H1 (cell line): ENCODE measurements around the gene NXPH2. TPM values are rescaled to one million over a fixed set of nuclear protein-coding genes. Genes with fewer than 3 reads are reported as not detected.

Source experiments
- CTCF ChIA-PET: fragments of 300-600 bp; sonication (Branson Sonifier 250); formaldehyde crosslinking; loops from one replicate; lab custom pipeline; 2021; ENCODE audit not compliant: partially characterized antibody; lab: Charles Lee
- POLR2A ChIA-PET: fragments of 300-600 bp; sonication (Branson Sonifier 250); formaldehyde crosslinking; loops from one replicate; lab custom pipeline; 2021; ENCODE audit warnings: inconsistent platforms; ENCODE audit not compliant: partially characterized antibody; lab: Charles Lee
- DNase-seq, 2 experiments: peaks; one replicate each; pipeline versions ENCODE4 v3.0.0 to v3.0.0-alpha.2; 2010 to 2022; ENCODE audit warnings: low spot score in 2 of 2, low read depth in 1 of 2, mixed read lengths in 1 of 2
- FAIRE-seq: peaks from 2 replicates; lab custom pipeline; 2011; peaks lifted over from hg19 to GRCh38; lab: Jason Lieb, UNC
- H2AFZ ChIP-seq: 2 replicates; pipeline ENCODE4 v1.8.1; 2012; ENCODE audit warnings: low read length, inconsistent platforms
- H2AK5ac ChIP-seq: 2 replicates; pipeline ENCODE4 v1.6.1; 2013; ENCODE audit warnings: low read depth, low read length
- H2BK120ac ChIP-seq: replicated peaks from 2 replicates; pipeline ENCODE3; 2013; ENCODE audit warnings: low read depth, low read length, inconsistent platforms
- H2BK12ac ChIP-seq: 2 replicates; pipeline ENCODE4 v1.6.1; 2013; ENCODE audit warnings: low read depth, low read length
- H2BK15ac ChIP-seq: 2 replicates; pipeline ENCODE4 v1.6.1; 2013; ENCODE audit warnings: low read length
- H2BK20ac ChIP-seq: 2 replicates; pipeline ENCODE4 v1.6.1; 2013; ENCODE audit warnings: low read length
- H2BK5ac ChIP-seq: 2 replicates; pipeline ENCODE4 v1.6.1; 2013; ENCODE audit warnings: low read depth, low read length
- H3K14ac ChIP-seq: 2 replicates; pipeline ENCODE4 v1.6.1; 2013; ENCODE audit warnings: inconsistent platforms; ENCODE audit not compliant: insufficient read length
- H3K18ac ChIP-seq: 2 replicates; pipeline ENCODE4 v1.6.1; 2013; ENCODE audit warnings: low read length; ENCODE audit errors: extremely low read depth
- H3K23ac ChIP-seq: 2 replicates; pipeline ENCODE4 v1.6.1; 2013; ENCODE audit warnings: inconsistent platforms; ENCODE audit not compliant: insufficient read length
- H3K23me2 ChIP-seq: 2 replicates; pipeline ENCODE4 v1.6.1; 2013; ENCODE audit warnings: low read depth, low read length
- H3K27ac ChIP-seq: 2 replicates; pipeline ENCODE4 v1.6.1; 2011; ENCODE audit warnings: low read depth, low read length, inconsistent platforms
- H3K27me3 ChIP-seq, 4 experiments: replicated peaks in 1 of 4; 1 replicate in 1 of 4; 2 replicates in 3 of 4; pipeline versions ENCODE4 v1.6.1 to v1.8.1; 2011 to 2013; ENCODE audit warnings: low read length in 3 of 4, mild to moderate bottlenecking in 3 of 4, inconsistent platforms in 2 of 4, mixed read lengths in 2 of 4, moderate library complexity in 1 of 4; ENCODE audit not compliant: control insufficient read depth in 3 of 4, insufficient read depth in 3 of 4; ENCODE audit errors: extremely low read depth in 1 of 4
- H3K36me3 ChIP-seq, 4 experiments: 2 replicates each; pipeline versions ENCODE4 v1.6.1 to v1.8.1; 2011 to 2013; ENCODE audit warnings: mild to moderate bottlenecking in 4 of 4, low read length in 3 of 4, moderate library complexity in 2 of 4, control low read depth in 1 of 4, inconsistent platforms in 1 of 4; ENCODE audit not compliant: insufficient read depth in 4 of 4, control insufficient read depth in 2 of 4
- H3K4ac ChIP-seq: replicated peaks from 2 replicates; pipeline ENCODE3; 2013; ENCODE audit warnings: low read length, low read depth, mixed read lengths, inconsistent platforms; ENCODE audit not compliant: insufficient read length
- H3K4me1 ChIP-seq, 4 experiments: replicated peaks in 1 of 4; 1 replicate in 1 of 4; 2 replicates in 3 of 4; pipeline versions ENCODE4 v1.6.1 to v1.8.1; 2011 to 2013; ENCODE audit warnings: low read length in 3 of 4, inconsistent platforms in 2 of 4, mixed read lengths in 1 of 4; ENCODE audit not compliant: insufficient read depth in 4 of 4, control insufficient read depth in 3 of 4
- H3K4me2 ChIP-seq, 2 experiments: 2 replicates each; pipeline versions ENCODE4 v1.6.1 to v1.8.1; 2011 to 2013; ENCODE audit warnings: low read depth in 2 of 2, low read length in 2 of 2, control low read depth in 1 of 2, inconsistent platforms in 1 of 2, mild to moderate bottlenecking in 1 of 2; ENCODE audit not compliant: insufficient read depth in 1 of 2
- H3K4me3 ChIP-seq, 4 experiments: fragments of 200-600, 300-600 bp in 1 of 4; sonication (generic), shearing (Covaris generic), sonication (Bioruptor Twin) in 1 of 4; 2 replicates each; pipeline versions ENCODE4 v1.5.1 to v1.8.1; 2011 to 2016; ENCODE audit warnings: low read length in 4 of 4, low read depth in 3 of 4, control low read depth in 2 of 4, inconsistent platforms in 2 of 4, mild to moderate bottlenecking in 2 of 4, mixed read lengths in 1 of 4, moderate library complexity in 1 of 4; ENCODE audit not compliant: insufficient read depth in 2 of 4; ENCODE audit errors: extremely low read depth in 1 of 4
- H3K56ac ChIP-seq: replicated peaks from 2 replicates; pipeline ENCODE3; 2013; ENCODE audit warnings: low read depth, mild to moderate bottlenecking, mixed read lengths, low read length, inconsistent platforms; ENCODE audit not compliant: insufficient read length
- H3K79me1 ChIP-seq: 2 replicates; pipeline ENCODE4 v1.6.1; 2013; ENCODE audit warnings: low read depth, low read length, control low read depth
- H3K79me2 ChIP-seq, 2 experiments: 2 replicates each; pipeline versions ENCODE4 v1.6.1 to v1.8.1; 2012 to 2013; ENCODE audit warnings: low read length in 2 of 2, mild to moderate bottlenecking in 2 of 2, inconsistent platforms in 1 of 2; ENCODE audit not compliant: insufficient read depth in 2 of 2, control insufficient read depth in 1 of 2
- H3K9ac ChIP-seq, 4 experiments: replicated peaks in 1 of 4; 1 replicate in 1 of 4; 2 replicates in 3 of 4; pipeline versions ENCODE4 v1.6.1 to v1.8.1; 2011 to 2013; ENCODE audit warnings: low read depth in 3 of 4, low read length in 3 of 4, control low read depth in 2 of 4, mild to moderate bottlenecking in 2 of 4, moderate library complexity in 2 of 4, inconsistent platforms in 1 of 4; ENCODE audit errors: extremely low read depth in 1 of 4
- H3K9me3 ChIP-seq, 2 experiments: 2 replicates each; pipeline versions ENCODE4 v1.6.1 to v1.8.1; 2012 to 2013; ENCODE audit warnings: mild to moderate bottlenecking in 2 of 2, moderate library complexity in 2 of 2, control low read depth in 1 of 2, inconsistent platforms in 1 of 2, low read depth in 1 of 2, low read length in 1 of 2, mixed read lengths in 1 of 2; ENCODE audit not compliant: insufficient read depth in 2 of 2
- H4K20me1 ChIP-seq, 2 experiments: replicated peaks in 1 of 2; 2 replicates each; pipeline versions ENCODE3 to v1.8.1; 2011 to 2013; ENCODE audit warnings: inconsistent platforms in 2 of 2, low read length in 2 of 2, mild to moderate bottlenecking in 1 of 2; ENCODE audit not compliant: insufficient read depth in 2 of 2, control insufficient read depth in 1 of 2
- H4K5ac ChIP-seq: 2 replicates; pipeline ENCODE4 v1.6.1; 2013; ENCODE audit warnings: low read length, low read depth, mixed read lengths, inconsistent platforms; ENCODE audit not compliant: insufficient read length
- H4K8ac ChIP-seq: 2 replicates; pipeline ENCODE4 v1.8.0; 2013; ENCODE audit warnings: mild to moderate bottlenecking, moderate library complexity, low read length, inconsistent platforms; ENCODE audit not compliant: insufficient read depth; ENCODE audit errors: extremely low read depth
- H4K91ac ChIP-seq: replicated peaks from 2 replicates; pipeline ENCODE3; 2013; ENCODE audit warnings: low read length, mixed read lengths, inconsistent platforms; ENCODE audit not compliant: insufficient read length
- CHD2 ChIP-seq: IDR thresholded peaks from 2 replicates; pipeline ENCODE4 v1.6.1; 2012; ENCODE audit warnings: low read length, improper control_type of control experiment
- EP300 ChIP-seq, 2 experiments: IDR thresholded peaks; 1 replicate in 1 of 2; 2 replicates in 1 of 2; pipeline ENCODE4 v1.6.1; 2011 to 2012; ENCODE audit warnings: low read depth in 2 of 2, low read length in 2 of 2, mild to moderate bottlenecking in 2 of 2, borderline replicate concordance in 1 of 2, inconsistent platforms in 1 of 2, moderate library complexity in 1 of 2
- JUN ChIP-seq: IDR thresholded peaks from 2 replicates; pipeline ENCODE4 v1.6.1; 2011; ENCODE audit warnings: low read depth, mild to moderate bottlenecking, improper control_type of control experiment, low read length
- KDM1A ChIP-seq: fragments of 200-600, 300-600 bp; sonication (generic); IDR thresholded peaks from 2 replicates; pipeline ENCODE4 v1.7.1; 2016; ENCODE audit warnings: mild to moderate bottlenecking, low read length, borderline replicate concordance
- RBBP5 ChIP-seq: IDR thresholded peaks from 2 replicates; pipeline ENCODE4 v1.7.1; 2012; ENCODE audit warnings: low read depth, mild to moderate bottlenecking, inconsistent platforms, low read length, moderate library complexity, borderline replicate concordance
- SIN3A ChIP-seq, 2 experiments: IDR thresholded peaks in 1 of 2; conservative IDR thresholded peaks in 1 of 2; 2 replicates each; pipeline ENCODE4 v1.6.1; 2011 to 2012; ENCODE audit warnings: low read length in 2 of 2, improper control_type of control experiment in 1 of 2, low read depth in 1 of 2, mild to moderate bottlenecking in 1 of 2
- SIX5 ChIP-seq: IDR thresholded peaks from 2 replicates; pipeline ENCODE4 v1.6.1; 2011; ENCODE audit warnings: mild to moderate bottlenecking, low read depth, low read length
- SP4 ChIP-seq: IDR thresholded peaks from 2 replicates; pipeline ENCODE4 v1.6.1; 2012; ENCODE audit warnings: low read length, inconsistent platforms
- ZNF274 ChIP-seq: IDR thresholded peaks from 2 replicates; pipeline ENCODE4 v1.7.0; 2012; ENCODE audit warnings: low read length, borderline replicate concordance; ENCODE audit errors: extremely low read depth
- WGBS, 2 experiments: shearing (Covaris generic) in 1 of 2; methylation state at CpG; one replicate each; pipeline versions ENCODE4 v1.1.6 to v1.1.7; 2013 to 2015; ENCODE audit warnings: low lambda C conversion rate in 2 of 2, mixed read lengths in 2 of 2, inconsistent platforms in 1 of 2, low coverage in 1 of 2, missing lambda C conversion rate in 1 of 2; ENCODE audit not compliant: insufficient replicate concordance in 2 of 2, insufficient coverage in 1 of 2, insufficient read length in 1 of 2; ENCODE audit errors: extremely low coverage in 1 of 2, missing lambda C conversion rate in 1 of 2; 5-methylcytosine and 5-hydroxymethylcytosine counted together
- polyA plus RNA-seq, 7 experiments: library from polyadenylated mRNA; depleted of rRNA in 3 of 7; stranded (reverse) in 5 of 7; unstranded in 2 of 7; fragments of >200 nt in 5 of 7; fragments of 200-250 nt in 2 of 7; gene quantifications; 1 replicate in 5 of 7; 2 replicates in 1 of 7; 4 replicates in 1 of 7; pipeline versions ENCODE4 v1.2.1 to v1.2.3, GENCODE V29; 2011 to 2013; ENCODE audit warnings: missing spikeins in 2 of 7, mixed read lengths in 2 of 7
- total RNA-seq: library from RNA; stranded (reverse); fragmentation: NEBNext Ultra II Directional; extraction: Animal tissue kit (Norgen Biotek cat#: 25700); gene quantifications from 2 replicates; pipeline ENCODE4 v1.2.1, GENCODE V29; 2021
- TF ChIP-seq, protein P1 (sequence below): IDR thresholded peaks from 2 replicates; pipeline ENCODE4 v1.6.1; 2012; ENCODE audit warnings: inconsistent platforms
- TF ChIP-seq, protein P2 (sequence below): IDR thresholded peaks from 2 replicates; pipeline ENCODE4 v1.6.1; 2012; ENCODE audit warnings: low read length, inconsistent platforms

The NXPH2 gene
- total and polyA plus RNA-seq, 2 of the 8 experiments (the other 6 are each of a cell fraction or from before 2014, with no cell fraction given), result 1.9 to 6.9 TPM

GRCh38 chr2:138757384-138757783 is 22.8 kb downstream of the NXPH2 start:
- WGBS, 2 experiments, result 75% methylated on average over 2 of the region's 2 CpGs; no CpG with 5 or more reads in 1 of the 2 experiments
- no peak for FAIRE-seq

More at GRCh38 chr2:138757384-138757783, 22.8 kb downstream of the NXPH2 start:
- Histone ChIP-seq H3K23me2 (no peaks in the 10 kb centered on the region), H3K27me3 (no peaks in the 10 kb centered on the region), H3K4me1 (0 out of 7 replicates have a peak, but pooled peaks cover 0 to 3% (median 0%) of the 10 kb centered on the region in 4 experiments), H3K9me3 (no peaks in the 10 kb centered on the region; a peak in 1 of 4 replicates), H2AFZ (no peak overlapping the region), H2BK20ac (no peak overlapping the region), H3K14ac (no peak overlapping the region), H3K4me2 (no peak overlapping the region), H3K56ac (no peak overlapping the region), H3K79me2 (peaks cover 0 to 7% of the 10 kb centered on the region in 2 experiments; a peak in 2 of 4 replicates), H3K4me3 (no peak overlapping the region), H4K8ac (no peak overlapping the region), H2BK15ac (no peak overlapping the region), H2BK120ac (peak overlapping the region; percentile 44), H3K4ac (no peak overlapping the region), H2BK12ac (no peak overlapping the region; the same call in 1 of the 2 replicates), H3K9ac (no peak overlapping the region), H4K20me1 (no peaks in the 10 kb centered on the region), H3K27ac (no peak overlapping the region), H3K36me3 (no peaks in the 10 kb centered on the region), H4K91ac (no peak overlapping the region), H4K5ac (no peak overlapping the region), H2BK5ac (no peak overlapping the region), H2AK5ac (0 out of 2 replicates have a peak overlapping the region, but pooled peaks have one; percentile 26), H3K18ac (no peak overlapping the region), H3K79me1 (no peaks in the 10 kb centered on the region), H3K23ac (no peak overlapping the region)
- POLR2A ChIA-PET, result no interaction called here
- CTCF ChIA-PET, result no interaction called here
- TF ChIP-seq JUN (no peak), KDM1A (no peak), SIX5 (no peak), ZNF274 (no peak), CHD2 (no peak), SIN3A (conservative IDR thresholded peaks at IDR 0.05 in 1 of 2, IDR thresholded peaks at IDR 0.05 in 1 of 2; ENCODE audit: low read depth in 1 of 2, low read length in 2 of 2) (no peak), RBBP5 (no peak), EP300 (IDR thresholded peaks at IDR 0.05; ENCODE audit: borderline replicate concordance in 1 of 2, low read depth in 2 of 2, low read length in 2 of 2) (no peak), SP4 (no peak)
- TF ChIP-seq, protein P1, sequence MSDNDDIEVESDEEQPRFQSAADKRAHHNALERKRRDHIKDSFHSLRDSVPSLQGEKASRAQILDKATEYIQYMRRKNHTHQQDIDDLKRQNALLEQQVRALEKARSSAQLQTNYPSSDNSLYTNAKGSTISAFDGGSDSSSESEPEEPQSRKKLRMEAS, result no peak
- TF ChIP-seq, protein P2, sequence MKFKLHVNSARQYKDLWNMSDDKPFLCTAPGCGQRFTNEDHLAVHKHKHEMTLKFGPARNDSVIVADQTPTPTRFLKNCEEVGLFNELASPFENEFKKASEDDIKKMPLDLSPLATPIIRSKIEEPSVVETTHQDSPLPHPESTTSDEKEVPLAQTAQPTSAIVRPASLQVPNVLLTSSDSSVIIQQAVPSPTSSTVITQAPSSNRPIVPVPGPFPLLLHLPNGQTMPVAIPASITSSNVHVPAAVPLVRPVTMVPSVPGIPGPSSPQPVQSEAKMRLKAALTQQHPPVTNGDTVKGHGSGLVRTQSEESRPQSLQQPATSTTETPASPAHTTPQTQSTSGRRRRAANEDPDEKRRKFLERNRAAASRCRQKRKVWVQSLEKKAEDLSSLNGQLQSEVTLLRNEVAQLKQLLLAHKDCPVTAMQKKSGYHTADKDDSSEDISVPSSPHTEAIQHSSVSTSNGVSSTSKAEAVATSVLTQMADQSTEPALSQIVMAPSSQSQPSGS, result no peak
- DNase-seq, result no peak
